Upper lobe of left lung (tissue), 4 donors: ENCODE measurements around the gene RAPGEF5.

Source experiments
- EP300 ChIP-seq, 4 donors: sonication (generic); formaldehyde crosslinking; IDR thresholded peaks; one replicate each; pipeline ENCODE4 v1.5.1; 2017; ENCODE audit warnings: antibody characterized with exemption in 4 of 4, control low read depth in 2 of 4
- POLR2A ChIP-seq, 4 donors: fragments of 450-650 bp; IDR thresholded peaks; one replicate each; pipeline ENCODE4 v1.5.1; 2016 to 2017; ENCODE audit warnings: antibody characterized with exemption in 4 of 4, mild to moderate bottlenecking in 2 of 4
- POLR2AphosphoS5 ChIP-seq, 2 donors: sonication (generic); formaldehyde crosslinking; IDR thresholded peaks; one replicate each; pipeline ENCODE4 v1.5.1; 2017; ENCODE audit warnings: antibody characterized with exemption in 2 of 2
- TF ChIP-seq, protein P1 (sequence below), 6 experiments: fragments of 450-650 bp in 4 of 6; fragments of 200-600 bp in 2 of 6; sonication (generic) in 2 of 6; IDR thresholded peaks; one replicate each; pipeline ENCODE4 v1.5.1; 2016 to 2019; ENCODE audit warnings: antibody characterized with exemption in 6 of 6

- TF ChIP-seq, protein P1, sequence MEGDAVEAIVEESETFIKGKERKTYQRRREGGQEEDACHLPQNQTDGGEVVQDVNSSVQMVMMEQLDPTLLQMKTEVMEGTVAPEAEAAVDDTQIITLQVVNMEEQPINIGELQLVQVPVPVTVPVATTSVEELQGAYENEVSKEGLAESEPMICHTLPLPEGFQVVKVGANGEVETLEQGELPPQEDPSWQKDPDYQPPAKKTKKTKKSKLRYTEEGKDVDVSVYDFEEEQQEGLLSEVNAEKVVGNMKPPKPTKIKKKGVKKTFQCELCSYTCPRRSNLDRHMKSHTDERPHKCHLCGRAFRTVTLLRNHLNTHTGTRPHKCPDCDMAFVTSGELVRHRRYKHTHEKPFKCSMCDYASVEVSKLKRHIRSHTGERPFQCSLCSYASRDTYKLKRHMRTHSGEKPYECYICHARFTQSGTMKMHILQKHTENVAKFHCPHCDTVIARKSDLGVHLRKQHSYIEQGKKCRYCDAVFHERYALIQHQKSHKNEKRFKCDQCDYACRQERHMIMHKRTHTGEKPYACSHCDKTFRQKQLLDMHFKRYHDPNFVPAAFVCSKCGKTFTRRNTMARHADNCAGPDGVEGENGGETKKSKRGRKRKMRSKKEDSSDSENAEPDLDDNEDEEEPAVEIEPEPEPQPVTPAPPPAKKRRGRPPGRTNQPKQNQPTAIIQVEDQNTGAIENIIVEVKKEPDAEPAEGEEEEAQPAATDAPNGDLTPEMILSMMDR (IDR thresholded peaks at IDR 0.05), result no peak
- TF ChIP-seq POLR2A (IDR thresholded peaks at IDR 0.05) (no peak), POLR2AphosphoS5 (IDR thresholded peaks at IDR 0.05) (no peak), EP300 (IDR thresholded peaks at IDR 0.05) (no peak)
Measured at GRCh38 chr7:22343071-22343470, 13.9 kb downstream of the RAPGEF5 start.
